NCI-H2196 treated with DMSO at 0.1 percent for 48 hours (cell line): ENCODE results near the gene UBR1.
"Not testable (repeated sequence)": the region's sequence is repeated elsewhere in the genome, so short reads cannot be mapped to it uniquely, and the experiment has no call there.

Experiments used
- DNase-seq: peaks from one replicate; lab custom pipeline; 2025; ENCODE audit not compliant: unreplicated experiment; lab: John Stamatoyannopoulos, UW

Gene UBR1

DNA sequence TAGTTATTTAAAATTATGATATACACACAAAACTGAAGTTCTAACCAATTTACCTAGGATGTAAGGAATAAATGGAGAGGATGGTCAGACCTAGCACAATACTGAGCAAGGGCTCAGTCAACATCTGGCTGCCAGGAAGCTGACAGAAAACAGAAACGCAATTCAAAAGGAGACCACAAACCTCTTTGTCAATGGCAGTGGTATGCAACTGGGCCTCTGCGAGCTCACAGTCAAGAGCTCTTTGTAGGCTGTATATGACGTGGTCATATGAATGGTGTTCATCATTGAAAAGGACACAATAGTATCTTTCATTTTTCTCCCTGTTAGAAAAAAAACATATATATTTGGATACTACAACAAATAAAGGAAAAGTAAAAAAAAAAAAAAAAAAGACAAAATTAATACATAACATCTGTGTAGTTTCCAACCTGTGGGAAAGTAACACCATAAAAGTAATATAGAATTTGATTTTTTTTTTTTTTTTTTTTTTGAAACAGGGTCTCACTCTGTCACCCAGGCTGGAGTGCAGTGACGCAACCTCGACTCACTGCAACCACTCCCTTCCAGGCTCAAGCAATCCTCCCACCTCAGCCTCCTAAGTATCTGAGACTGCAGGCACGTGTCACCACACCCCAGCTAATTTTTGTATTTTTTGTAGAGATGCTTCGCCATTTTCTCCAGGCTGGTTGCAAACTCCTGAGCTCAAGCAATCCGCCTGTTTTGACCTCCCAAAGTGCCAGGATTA lies 37.9 kb downstream of the UBR1 start:
- no peak for DNase-seq

- no peak for DNase-seq
These were observed 49.1 kb downstream of the UBR1 start for GRCh38 chr15:43056696-43057095.

GRCh38 chr15:43052860-43053259 lies 53.0 kb downstream of the UBR1 start:
- DNase-seq: no peak

- no peak for DNase-seq
These were observed 56.9 kb downstream of the UBR1 start for GRCh38 chr15:43048935-43049334.

- DNase-seq: no peak
These were observed 59.4 kb downstream of the UBR1 start for GRCh38 chr15:43046484-43046883.

GRCh38 chr15:43042885-43043284 lies 63.0 kb downstream of the UBR1 start:
- no peak for DNase-seq

DNA sequence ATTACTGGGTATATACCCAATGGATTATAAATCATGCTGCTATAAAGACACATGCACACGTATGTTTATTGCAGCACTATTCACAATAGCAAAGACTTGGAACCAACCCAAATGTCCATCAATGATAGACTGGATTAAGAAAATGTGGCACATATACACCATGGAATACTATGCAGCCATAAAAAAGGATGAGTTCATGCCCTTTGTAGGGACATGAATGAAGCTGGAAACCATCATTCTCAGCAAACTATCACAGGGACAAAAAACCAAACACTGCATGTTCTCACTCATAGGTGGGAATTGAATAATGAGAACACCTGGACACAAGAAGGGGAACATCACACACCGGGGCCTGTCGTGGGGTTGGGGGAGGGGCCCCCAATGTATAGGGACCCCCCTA lies 64.8 kb downstream of the UBR1 start:
- DNase-seq: not testable (repeated sequence)

GRCh38 chr15:43035240-43035639 lies 70.6 kb downstream of the UBR1 start:
- not testable (repeated sequence) for DNase-seq

DNA sequence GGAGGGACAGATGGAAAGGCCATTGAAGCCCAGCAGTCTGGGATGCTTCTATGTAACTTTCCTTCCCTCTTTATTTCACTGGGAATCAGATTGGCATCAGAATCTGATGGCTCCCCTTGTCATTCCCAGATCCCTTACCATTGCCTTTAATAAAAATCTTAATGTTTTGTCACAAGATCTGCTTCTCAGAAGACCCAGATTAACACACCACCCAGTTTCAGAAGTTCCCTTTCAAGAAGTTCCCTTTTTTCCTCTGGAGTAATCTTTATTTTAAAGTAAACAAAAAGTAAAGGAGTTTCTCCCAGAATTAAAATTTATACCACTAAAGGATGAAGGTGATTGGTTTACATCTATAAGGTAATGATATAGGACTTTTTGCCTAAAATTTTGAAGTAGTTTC lies 76.4 kb downstream of the UBR1 start:
- DNase-seq: no peak

- DNase-seq: no peak
These were observed 80.7 kb downstream of the UBR1 start for GRCh38 chr15:43025150-43025549.

DNA sequence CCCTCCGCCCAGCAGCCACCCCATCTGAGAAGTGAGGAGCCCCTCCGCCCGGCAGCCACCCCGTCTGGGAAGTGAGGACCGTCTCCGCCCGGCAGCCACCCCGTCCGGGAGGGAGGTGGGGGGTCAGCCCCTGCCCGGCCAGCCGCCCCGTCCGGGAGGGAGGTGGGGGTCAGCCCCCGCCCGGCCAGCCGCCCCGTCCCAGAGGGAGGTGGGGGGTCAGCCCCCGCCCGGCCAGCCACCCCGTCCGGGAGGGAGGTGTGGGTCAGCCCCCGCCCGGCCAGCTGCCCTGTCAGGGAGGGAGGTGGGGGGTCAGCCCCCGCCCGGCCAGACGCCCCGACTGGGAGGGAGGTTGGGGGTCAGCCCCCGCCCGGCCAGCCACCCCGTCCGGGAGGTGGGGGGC lies 91.2 kb downstream of the UBR1 start:
- not testable (repeated sequence) for DNase-seq

GRCh38 chr15:43009206-43009605 lies 96.6 kb downstream of the UBR1 start:
- DNase-seq: no peak

DNA sequence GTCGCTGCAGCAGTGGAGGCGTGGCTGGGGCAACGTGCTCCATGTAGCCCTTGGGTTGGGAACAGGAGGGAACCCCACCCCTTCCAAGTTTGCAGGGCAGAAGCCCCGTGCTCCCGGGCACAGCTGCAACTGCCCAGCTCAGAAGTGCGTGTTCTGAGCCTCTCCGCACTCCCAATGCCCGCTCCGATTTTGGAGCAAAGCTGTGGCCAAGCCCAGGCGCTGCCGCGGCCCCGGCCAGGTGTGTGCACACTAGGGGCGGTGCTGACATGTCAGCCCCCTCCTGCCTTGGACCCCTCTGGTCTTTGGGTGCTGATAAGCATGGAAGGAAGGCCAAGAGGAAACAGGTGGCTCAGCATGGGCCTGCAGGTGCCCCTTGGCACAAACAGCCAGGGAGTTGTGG lies 97.7 kb downstream of the UBR1 start:
- no peak for DNase-seq

DNA sequence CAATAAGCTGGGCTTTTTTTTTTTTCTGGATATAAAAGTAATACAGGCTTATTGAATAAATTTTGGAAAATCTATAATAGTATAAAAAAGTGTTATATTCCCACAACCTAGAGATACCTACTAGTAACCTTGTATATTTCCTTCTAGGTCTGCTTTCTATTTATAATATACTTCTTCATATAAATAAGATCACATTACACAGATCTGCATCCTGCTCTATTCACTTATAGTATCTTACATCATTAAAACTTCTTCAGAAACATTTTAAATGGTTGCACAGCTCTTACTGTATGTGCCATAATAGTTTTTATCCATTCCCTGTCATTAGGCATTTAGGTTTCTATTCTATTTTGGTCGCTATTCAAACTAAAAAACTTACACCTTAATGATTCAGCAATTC lies 98.3 kb downstream of the UBR1 start:
- DNase-seq: no peak

- no peak for DNase-seq
These were observed 98.8 kb downstream of the UBR1 start for GRCh38 chr15:43006991-43007390.

- not testable (repeated sequence) for DNase-seq
These were observed 100.8 kb downstream of the UBR1 start for GRCh38 chr15:43004886-43005595.

DNA sequence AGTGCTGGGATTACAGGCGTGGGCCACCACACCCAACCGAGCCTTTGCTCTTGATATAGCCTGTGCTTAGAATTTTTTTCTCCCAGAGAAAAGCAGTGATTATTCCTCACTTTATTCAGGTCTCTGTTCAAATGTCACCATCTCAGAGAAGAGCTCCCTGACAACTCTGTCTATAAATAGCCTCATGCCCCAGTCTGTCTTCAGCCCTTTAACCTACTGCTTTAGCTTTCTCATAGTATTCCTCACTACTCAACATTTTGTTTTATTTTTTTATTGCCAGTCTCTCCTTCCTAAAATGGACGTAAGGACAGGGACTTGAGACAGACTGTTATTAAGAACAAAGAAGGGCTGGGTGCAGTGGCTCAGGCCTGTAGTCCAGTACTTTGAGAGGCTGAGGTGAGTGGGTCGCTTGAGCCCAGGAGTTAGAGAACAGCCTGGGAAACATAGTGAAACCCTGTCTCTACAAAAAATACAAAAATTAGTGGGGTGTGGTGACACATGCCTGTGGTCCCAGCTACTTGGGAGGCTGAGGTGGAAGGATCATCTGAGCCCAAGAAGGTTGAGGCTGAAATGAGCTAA lies 106.5 kb downstream of the UBR1 start:
- no peak for DNase-seq

DNA sequence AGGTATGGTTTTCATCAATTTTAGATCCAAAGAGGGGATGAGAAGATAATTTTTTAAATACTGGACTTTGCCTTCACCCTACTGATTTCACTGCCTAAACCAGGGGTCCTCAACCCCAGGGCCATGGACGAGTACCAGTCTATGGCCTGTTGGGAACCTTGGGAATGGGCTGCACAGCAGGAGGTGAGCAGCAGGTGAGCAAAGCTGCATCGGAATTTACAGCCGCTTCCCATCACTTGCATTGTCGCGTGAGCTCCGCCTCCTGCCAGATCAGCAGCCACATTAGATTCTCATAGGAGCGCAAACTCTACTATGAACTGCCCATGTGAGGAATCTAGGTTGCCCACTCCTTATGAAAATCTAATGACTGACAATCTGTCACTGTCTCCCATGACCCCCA lies 109.0 kb downstream of the UBR1 start:
- no peak for DNase-seq

- no peak for DNase-seq
These were observed 111.3 kb downstream of the UBR1 start for GRCh38 chr15:42994546-42994945.

DNA sequence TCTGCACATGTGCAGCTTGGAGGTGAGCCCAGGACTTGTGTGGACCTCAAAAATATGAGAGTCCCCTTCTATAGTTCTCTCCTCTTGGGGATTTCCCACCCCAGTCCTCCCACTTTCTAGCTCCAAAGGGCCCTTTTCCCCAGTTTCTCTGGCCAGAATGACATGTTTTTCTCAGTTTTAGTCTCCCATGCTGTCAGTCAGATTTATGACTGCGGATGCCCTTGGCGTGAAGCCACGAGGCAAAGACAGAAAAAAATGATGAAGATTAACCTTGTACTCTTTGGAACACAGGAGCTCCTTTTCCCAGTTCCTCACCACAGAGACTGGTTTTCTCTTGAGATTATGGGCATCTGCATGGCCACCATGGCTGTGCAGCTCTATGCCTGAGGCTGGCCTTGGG lies 113.2 kb downstream of the UBR1 start:
- no peak for DNase-seq

DNA sequence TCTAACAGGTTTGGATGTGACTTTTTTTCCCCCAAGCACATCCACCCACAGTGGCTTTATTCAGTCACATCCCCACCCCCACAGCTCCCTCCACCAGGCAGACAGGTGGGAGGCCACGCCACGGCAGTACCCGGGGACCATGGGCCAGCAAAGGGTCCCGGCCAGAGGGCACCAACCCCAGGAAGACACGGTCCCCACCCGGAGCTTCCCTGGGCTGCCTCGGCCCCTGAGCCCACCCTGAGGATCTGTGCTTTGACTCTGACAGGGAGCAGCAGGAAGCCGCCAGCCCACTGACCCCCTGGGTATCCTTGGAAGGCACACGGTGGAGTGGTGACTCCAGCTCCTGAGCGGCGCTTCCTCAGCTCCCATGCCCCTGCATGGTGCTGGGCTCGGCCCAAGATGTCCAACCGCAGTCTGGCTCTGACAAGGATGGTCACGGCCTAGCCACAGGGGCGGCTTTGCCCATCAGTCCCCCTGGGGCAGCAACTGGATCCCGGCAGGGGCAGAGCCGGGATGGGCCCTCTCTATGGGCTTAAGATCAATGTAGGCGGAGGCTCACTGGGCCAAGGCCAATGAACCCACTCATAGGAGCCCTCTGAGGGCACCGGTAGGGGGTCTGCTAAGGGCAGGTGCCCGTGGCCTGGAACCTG lies 119.0 kb downstream of the UBR1 start:
- DNase-seq: no peak

- DNase-seq: no peak
These were observed 121.3 kb downstream of the UBR1 start for GRCh38 chr15:42984493-42985034.
